A673 (cell line): ENCODE results near the gene GNG7. TPM values are rescaled to one million over a fixed set of nuclear protein-coding genes. Genes with fewer than 3 reads are reported as not detected.
"Not testable (repeated sequence)": the region's sequence is repeated elsewhere in the genome, so short reads cannot be mapped to it uniquely, and the experiment has no call there.

Experiments used
- BruUV-seq: library from RNA; stranded (reverse); fragments of 400-500 nt; replicated peaks from 2 replicates; lab custom pipeline; 2021; lab: Mats Ljungman, UMichigan
- CTCF ChIA-PET: fragments of 300-600 bp; sonication (Branson Sonifier 250); formaldehyde crosslinking; loops from one replicate; lab custom pipeline; 2022; ENCODE audit warnings: antibody characterized with exemption; lab: Charles Lee
- POLR2A ChIA-PET: fragments of 300-600 bp; sonication (Branson Sonifier 250); formaldehyde crosslinking; loops from one replicate; lab custom pipeline; 2022; ENCODE audit warnings: antibody characterized with exemption; ENCODE audit not compliant: low non-redundant PET; lab: Charles Lee
- DNase-seq: peaks from one replicate; pipeline ENCODE4 v3.0.0-alpha.2; 2015; ENCODE audit warnings: low spot score
- H3K27ac ChIP-seq: fragments of 200-600 bp; sonication (generic); 2 replicates; pipeline ENCODE4 v1.5.1; 2016; ENCODE audit warnings: mixed run types, low read depth, mild to moderate bottlenecking, mixed read lengths, antibody characterized with exemption, low read length; ENCODE audit not compliant: poor library complexity, severe bottlenecking
- H3K27me3 ChIP-seq: fragments of 200-600 bp; sonication (generic); replicated peaks from 2 replicates; pipeline ENCODE4 v1.6.1; 2017; ENCODE audit warnings: mixed run types, low read depth, mild to moderate bottlenecking, mixed read lengths, antibody characterized with exemption, low read length; ENCODE audit not compliant: insufficient read depth, poor library complexity
- H3K36me3 ChIP-seq: fragments of 200-600 bp; sonication (generic); 2 replicates; pipeline ENCODE4 v1.6.1; 2016; ENCODE audit warnings: mixed run types, mild to moderate bottlenecking, mixed read lengths, antibody characterized with exemption, low read length; ENCODE audit not compliant: insufficient read depth, poor library complexity, severe bottlenecking
- H3K4me1 ChIP-seq: fragments of 200-600 bp; sonication (generic); 2 replicates; pipeline ENCODE4 v1.6.1; 2017; ENCODE audit warnings: mixed run types, mild to moderate bottlenecking, mixed read lengths, antibody characterized with exemption, low read length; ENCODE audit not compliant: insufficient read depth, poor library complexity, severe bottlenecking
- H3K4me3 ChIP-seq: fragments of 200-600 bp; sonication (generic); 2 replicates; pipeline ENCODE4 v1.5.1; 2016; ENCODE audit warnings: low read depth, mixed run types, mild to moderate bottlenecking, mixed read lengths, low read length; ENCODE audit not compliant: poor library complexity, severe bottlenecking
- H3K9me3 ChIP-seq: fragments of 200-600 bp; sonication (generic); 2 replicates; pipeline ENCODE4 v1.6.1; 2016; ENCODE audit warnings: mixed run types, low read depth, mild to moderate bottlenecking, mixed read lengths, antibody characterized with exemption, low read length; ENCODE audit not compliant: poor library complexity, severe bottlenecking
- EZH2 ChIP-seq: fragments of 200-600 bp; sonication (generic); IDR thresholded peaks from 2 replicates; pipeline ENCODE4 v1.6.1; 2017; ENCODE audit warnings: borderline replicate concordance, low read depth, mild to moderate bottlenecking, mixed read lengths, antibody characterized with exemption, low read length; ENCODE audit not compliant: poor library complexity, severe bottlenecking
- intact Hi-C: fragments of 100-400 bp; cut with micrococcal nuclease; formaldehyde crosslinking; loops from one replicate; pipeline ENCODE4 v1.10.0; 2022; ENCODE audit not compliant: unreplicated experiment
- total RNA-seq: library from RNA; stranded (reverse); gene quantifications from 2 replicates; pipeline ENCODE4 v1.2.3, GENCODE V29; 2021
- TF ChIP-seq, protein P1 (sequence below): fragments of 300-800, 200-600 bp; sonication (generic); conservative IDR thresholded peaks from 2 replicates; pipeline ENCODE4 v1.5.1; 2017; ENCODE audit warnings: low read depth, mild to moderate bottlenecking, antibody characterized with exemption, low read length, moderate library complexity, mixed read lengths

The GNG7 gene
- total RNA-seq, 1 experiment from 2014 or later = 0.30 TPM

DNA sequence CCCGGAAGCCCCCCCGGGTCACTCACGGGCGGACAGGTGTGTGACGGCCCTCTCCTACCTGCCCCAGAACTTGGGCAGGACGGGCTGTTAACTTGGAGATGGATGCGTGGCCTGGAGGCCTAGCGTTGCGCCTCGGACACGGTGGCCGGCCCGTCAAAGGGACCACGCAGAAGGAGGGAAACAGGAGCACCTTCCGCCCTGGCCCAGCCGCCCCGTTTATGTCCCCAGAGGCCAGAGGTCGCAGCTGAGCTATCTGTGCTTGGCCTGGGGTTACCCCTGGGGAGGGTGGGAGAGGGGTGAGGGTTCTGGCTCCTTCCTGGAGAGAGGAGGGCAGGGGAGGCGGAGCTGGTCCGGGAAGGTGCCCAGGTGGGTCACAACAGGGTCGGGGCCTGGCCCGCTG is 190.9 kb downstream of the GNG7 start:
- Histone ChIP-seq H3K4me3 (no peak overlapping the region), H3K27ac (no peak overlapping the region), H3K4me1 (peaks cover 13% of the 10 kb centered on the region), H3K9me3 (no peaks in the 10 kb centered on the region), H3K27me3 (no peaks in the 10 kb centered on the region), H3K36me3 (no peaks in the 10 kb centered on the region)
- BruUV-seq = no TSS peak
- ChIA-PET POLR2A (no interaction called here), CTCF (no interaction called here)
- DNase-seq = no peak
- TF ChIP-seq, protein P1, sequence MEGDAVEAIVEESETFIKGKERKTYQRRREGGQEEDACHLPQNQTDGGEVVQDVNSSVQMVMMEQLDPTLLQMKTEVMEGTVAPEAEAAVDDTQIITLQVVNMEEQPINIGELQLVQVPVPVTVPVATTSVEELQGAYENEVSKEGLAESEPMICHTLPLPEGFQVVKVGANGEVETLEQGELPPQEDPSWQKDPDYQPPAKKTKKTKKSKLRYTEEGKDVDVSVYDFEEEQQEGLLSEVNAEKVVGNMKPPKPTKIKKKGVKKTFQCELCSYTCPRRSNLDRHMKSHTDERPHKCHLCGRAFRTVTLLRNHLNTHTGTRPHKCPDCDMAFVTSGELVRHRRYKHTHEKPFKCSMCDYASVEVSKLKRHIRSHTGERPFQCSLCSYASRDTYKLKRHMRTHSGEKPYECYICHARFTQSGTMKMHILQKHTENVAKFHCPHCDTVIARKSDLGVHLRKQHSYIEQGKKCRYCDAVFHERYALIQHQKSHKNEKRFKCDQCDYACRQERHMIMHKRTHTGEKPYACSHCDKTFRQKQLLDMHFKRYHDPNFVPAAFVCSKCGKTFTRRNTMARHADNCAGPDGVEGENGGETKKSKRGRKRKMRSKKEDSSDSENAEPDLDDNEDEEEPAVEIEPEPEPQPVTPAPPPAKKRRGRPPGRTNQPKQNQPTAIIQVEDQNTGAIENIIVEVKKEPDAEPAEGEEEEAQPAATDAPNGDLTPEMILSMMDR = no peak
- intact Hi-C loops = no loop called here

DNA sequence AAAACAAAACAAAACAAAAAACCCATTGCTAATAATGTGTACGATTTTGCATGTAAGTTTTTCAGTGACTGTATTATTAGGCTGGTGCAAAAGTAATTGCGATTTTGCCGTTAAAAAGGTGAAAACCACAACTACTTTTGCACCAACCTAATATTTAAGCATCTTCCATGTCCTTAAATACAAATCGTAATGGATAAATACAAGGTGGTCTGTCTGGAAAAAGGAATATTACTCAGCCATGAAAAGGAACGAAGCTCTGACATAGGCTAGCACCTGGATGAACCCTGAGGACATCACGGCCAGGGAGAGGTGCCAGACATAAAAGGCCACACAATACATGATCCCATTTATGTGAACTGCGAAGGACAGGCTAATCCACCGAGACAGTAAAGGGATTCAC is 193.4 kb downstream of the GNG7 start:
- ChIA-PET POLR2A (no interaction called here), CTCF (no interaction called here)
- no peaks in the 10 kb centered on the region for H3K9me3 ChIP-seq
- H3K27me3 ChIP-seq = no peaks in the 10 kb centered on the region
- DNase-seq = no peak
- peaks cover 15% of the 10 kb centered on the region for H3K4me1 ChIP-seq
- H3K27ac ChIP-seq = no peak overlapping the region
- H3K4me3 ChIP-seq = no peak overlapping the region
- H3K36me3 ChIP-seq = no peaks in the 10 kb centered on the region
- intact Hi-C loops = no loop called here
- TF ChIP-seq EZH2 = no peak
- TF ChIP-seq, protein P1 = no peak
- BruUV-seq = no TSS peak

DNA sequence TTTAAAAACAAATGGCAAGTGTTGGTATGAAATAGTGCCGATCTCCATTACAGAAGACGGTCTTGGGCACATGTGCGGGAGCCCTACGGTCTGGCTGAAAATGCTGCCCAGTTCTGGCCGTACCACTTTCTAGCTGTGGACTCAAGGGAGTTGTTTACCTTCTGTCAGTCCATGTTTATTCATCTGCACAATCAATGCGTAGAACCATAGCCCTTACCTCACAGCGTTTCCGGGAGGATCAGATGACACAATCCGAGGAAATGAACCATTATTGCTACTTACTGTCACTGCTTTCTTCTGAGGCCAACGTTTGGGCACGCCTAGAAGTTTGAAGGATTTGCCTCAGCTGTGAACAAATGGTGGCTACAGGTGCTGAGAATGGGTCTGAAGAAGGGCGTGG is 195.4 kb downstream of the GNG7 start:
- CTCF ChIA-PET = interaction anchor here (0.8 kb wide), 1 partner anchor 104 kb away, joined by 5 read pairs; no protein-coding TSS in a partner anchor
- H3K9me3 ChIP-seq = no peaks in the 10 kb centered on the region
- peak; percentile 94 for DNase-seq
- POLR2A ChIA-PET = no interaction called here
- intact Hi-C loops = no loop called here
- BruUV-seq = no TSS peak
- TF ChIP-seq, protein P1 = no peak
- TF ChIP-seq EZH2 = no peak
- peak overlapping the region; percentile 83 for H3K27ac ChIP-seq
- peaks cover 10% of the 10 kb centered on the region for H3K4me1 ChIP-seq
- H3K4me3 ChIP-seq = no peak overlapping the region
- H3K27me3 ChIP-seq = no peaks in the 10 kb centered on the region
- no peaks in the 10 kb centered on the region for H3K36me3 ChIP-seq

DNA sequence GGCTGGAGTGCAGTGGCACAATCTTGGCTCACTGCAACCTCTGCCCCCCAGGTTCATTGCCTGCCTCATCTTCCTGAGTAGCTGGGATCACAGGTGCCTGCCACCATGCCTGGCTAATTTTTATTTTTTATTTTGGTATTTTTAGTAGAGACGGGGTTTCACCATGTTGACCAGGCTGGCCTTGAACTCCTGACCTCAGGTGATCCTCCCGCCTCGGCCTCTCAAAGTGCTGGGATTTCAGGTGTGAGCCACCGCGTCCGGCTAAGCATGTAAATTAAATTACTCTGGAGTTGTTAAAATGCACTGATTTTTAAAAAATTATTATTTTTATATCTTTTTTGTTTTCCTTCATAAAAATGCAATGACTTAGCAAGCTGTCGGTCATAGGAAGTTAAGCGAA is 195.8 kb downstream of the GNG7 start:
- H3K4me1 ChIP-seq, intact Hi-C loops, H3K4me3 ChIP-seq, H3K36me3 ChIP-seq, H3K27me3 ChIP-seq, H3K9me3 ChIP-seq, BruUV-seq, POLR2A ChIA-PET, DNase-seq: not testable (repeated sequence)
- H3K27ac ChIP-seq = peak overlapping the region; percentile 83
- CTCF ChIA-PET = interaction anchor here (0.8 kb wide), 1 partner anchor 105 kb away, joined by 5 read pairs; no protein-coding TSS in a partner anchor
